Measurements from ENCODE around the gene PCED1B.

PCED1B gene

DNA sequence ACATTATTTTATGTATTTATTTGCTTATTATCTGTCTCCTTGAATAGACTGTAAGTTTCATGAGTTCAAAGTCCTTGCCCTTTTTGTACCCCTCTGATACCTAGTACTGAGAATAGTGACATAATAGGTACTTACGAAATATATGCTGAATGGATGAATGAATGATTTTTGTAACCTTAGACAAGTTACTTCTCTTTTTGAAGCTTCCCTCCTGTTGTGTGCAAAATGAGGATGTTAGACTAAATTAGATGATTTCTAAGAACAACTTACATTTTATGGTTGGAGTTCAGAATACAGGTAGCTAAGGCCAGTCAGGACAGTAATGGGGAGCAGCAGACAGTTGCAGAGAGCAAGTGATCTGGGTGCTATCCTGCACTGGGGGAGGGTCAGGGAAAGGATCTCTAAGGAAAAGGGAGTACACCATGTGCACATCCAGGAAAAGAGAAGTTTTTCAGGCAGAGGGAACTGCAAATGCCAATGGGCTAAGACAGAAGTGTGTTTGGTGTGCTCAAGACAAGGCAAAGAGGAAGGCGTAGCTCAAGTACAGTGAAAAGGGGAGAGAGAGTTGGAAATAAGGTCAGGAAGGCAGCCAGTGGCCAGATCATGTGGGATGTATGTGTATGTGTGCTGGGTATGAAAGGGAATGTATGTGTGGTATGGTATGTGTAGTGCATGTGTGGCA is 59.7 kb downstream of the PCED1B start:
- no peak for TF ChIP-seq TOX (CRISPR knock-in tag; IDR thresholded peaks at IDR 0.05; ENCODE audit: borderline replicate concordance)
- no peak for TF ChIP-seq CSDC2 (CRISPR knock-in tag; IDR thresholded peaks at IDR 0.05)
- no peak for TF ChIP-seq ISL1 (CRISPR knock-in tag; IDR thresholded peaks at IDR 0.05)
- TF ChIP-seq ZNF70 (CRISPR knock-in tag; IDR thresholded peaks at IDR 0.05) = no peak
- TF ChIP-seq ZC3H10 (CRISPR knock-in tag; IDR thresholded peaks at IDR 0.05) = no peak
- no peak for TF ChIP-seq TSHZ2 (CRISPR knock-in tag; IDR thresholded peaks at IDR 0.05)
- TF ChIP-seq BACH2 (CRISPR knock-in tag; IDR thresholded peaks at IDR 0.05; ENCODE audit: borderline replicate concordance) = no peak
- TF ChIP-seq PPARA (CRISPR knock-in tag; IDR thresholded peaks at IDR 0.05; ENCODE audit: borderline replicate concordance) = no peak
- TF ChIP-seq CREB5 (CRISPR knock-in tag; IDR thresholded peaks at IDR 0.05; ENCODE audit: low read depth) = no peak
- no peak for TF ChIP-seq OSR1 (CRISPR knock-in tag; IDR thresholded peaks at IDR 0.05)
- TF ChIP-seq, protein P1, sequence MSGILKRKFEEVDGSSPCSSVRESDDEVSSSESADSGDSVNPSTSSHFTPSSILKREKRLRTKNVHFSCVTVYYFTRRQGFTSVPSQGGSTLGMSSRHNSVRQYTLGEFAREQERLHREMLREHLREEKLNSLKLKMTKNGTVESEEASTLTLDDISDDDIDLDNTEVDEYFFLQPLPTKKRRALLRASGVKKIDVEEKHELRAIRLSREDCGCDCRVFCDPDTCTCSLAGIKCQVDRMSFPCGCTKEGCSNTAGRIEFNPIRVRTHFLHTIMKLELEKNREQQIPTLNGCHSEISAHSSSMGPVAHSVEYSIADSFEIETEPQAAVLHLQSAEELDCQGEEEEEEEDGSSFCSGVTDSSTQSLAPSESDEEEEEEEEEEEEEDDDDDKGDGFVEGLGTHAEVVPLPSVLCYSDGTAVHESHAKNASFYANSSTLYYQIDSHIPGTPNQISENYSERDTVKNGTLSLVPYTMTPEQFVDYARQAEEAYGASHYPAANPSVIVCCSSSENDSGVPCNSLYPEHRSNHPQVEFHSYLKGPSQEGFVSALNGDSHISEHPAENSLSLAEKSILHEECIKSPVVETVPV (CRISPR knock-in tag; IDR thresholded peaks at IDR 0.05) = no peak
- no peak for TF ChIP-seq ARNTL (CRISPR knock-in tag; IDR thresholded peaks at IDR 0.05; ENCODE audit: borderline replicate concordance, low read depth)
- TF ChIP-seq RARB (CRISPR knock-in tag; IDR thresholded peaks at IDR 0.05) = no peak
- no peak for TF ChIP-seq ESRRG (CRISPR knock-in tag; IDR thresholded peaks at IDR 0.05)
- TF ChIP-seq ZFP30 (CRISPR knock-in tag; IDR thresholded peaks at IDR 0.05) = no peak
- no peak for ATAC-seq

- TF ChIP-seq, protein P1 (CRISPR knock-in tag; IDR thresholded peaks at IDR 0.05) = no peak
- ATAC-seq = no peak
These were observed 62.0 kb downstream of the PCED1B start for GRCh38 chr12:47141459-47141858.

DNA sequence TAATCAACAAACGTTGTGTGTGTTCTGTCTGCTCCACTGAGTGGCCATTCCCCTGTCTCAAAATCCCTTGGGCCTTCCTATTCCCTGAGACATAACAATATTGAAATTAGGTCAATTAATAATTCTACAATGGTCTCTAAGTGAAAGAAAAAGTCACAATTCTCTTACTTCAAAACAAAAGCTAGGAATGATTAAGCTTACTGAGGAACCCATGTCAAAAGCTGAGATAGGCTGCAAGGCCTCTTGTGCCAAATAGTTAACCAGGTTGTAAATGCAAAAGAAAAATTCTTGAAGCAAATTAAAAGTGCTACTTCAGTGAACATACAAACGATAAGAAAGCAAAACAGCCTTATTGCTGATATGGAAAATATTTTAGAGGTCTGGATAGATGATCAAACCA is 65.3 kb downstream of the PCED1B start:
- ATAC-seq = no peak
- no peak for TF ChIP-seq ISL1 (CRISPR knock-in tag; IDR thresholded peaks at IDR 0.05)
- TF ChIP-seq OSR1 (CRISPR knock-in tag; IDR thresholded peaks at IDR 0.05) = no peak
- no peak for TF ChIP-seq TSHZ2 (CRISPR knock-in tag; IDR thresholded peaks at IDR 0.05)
- TF ChIP-seq ESRRG (CRISPR knock-in tag; IDR thresholded peaks at IDR 0.05) = no peak

DNA sequence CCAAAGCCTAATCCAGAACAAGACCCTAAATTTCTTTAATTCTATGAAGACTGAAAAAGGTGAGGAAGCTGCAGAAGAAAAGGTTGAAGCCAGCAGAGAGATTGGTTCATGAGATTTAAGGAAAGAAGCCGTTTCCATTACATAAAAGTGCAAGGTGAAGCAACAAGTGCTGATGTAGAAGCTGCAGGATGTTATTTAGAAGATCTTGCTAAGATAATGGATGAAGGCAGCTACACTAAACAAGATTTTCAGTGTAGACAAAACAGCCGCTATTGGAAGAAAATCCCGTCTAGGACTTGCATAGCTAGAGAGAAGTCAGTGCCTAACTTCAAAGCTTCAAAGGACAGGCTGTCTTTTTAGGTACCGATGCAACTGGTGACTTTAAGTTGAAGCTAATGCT is 65.8 kb downstream of the PCED1B start:
- no peak for ATAC-seq
- TF ChIP-seq RARB (CRISPR knock-in tag; IDR thresholded peaks at IDR 0.05) = no peak
- no peak for TF ChIP-seq OSR1 (CRISPR knock-in tag; IDR thresholded peaks at IDR 0.05)
- TF ChIP-seq ZFP30 (CRISPR knock-in tag; IDR thresholded peaks at IDR 0.05) = no peak
- no peak for TF ChIP-seq TOX (CRISPR knock-in tag; IDR thresholded peaks at IDR 0.05; ENCODE audit: borderline replicate concordance)
- TF ChIP-seq TSHZ2 (CRISPR knock-in tag; IDR thresholded peaks at IDR 0.05) = no peak
- no peak for TF ChIP-seq ZNF70 (CRISPR knock-in tag; IDR thresholded peaks at IDR 0.05)
- no peak for TF ChIP-seq ZNF8 (CRISPR knock-in tag; IDR thresholded peaks at IDR 0.05)
- no peak for TF ChIP-seq BACH2 (CRISPR knock-in tag; IDR thresholded peaks at IDR 0.05; ENCODE audit: borderline replicate concordance)
- no peak for TF ChIP-seq CSDC2 (CRISPR knock-in tag; IDR thresholded peaks at IDR 0.05)
- no peak for TF ChIP-seq PPARA (CRISPR knock-in tag; IDR thresholded peaks at IDR 0.05; ENCODE audit: borderline replicate concordance)
- no peak for TF ChIP-seq ISL1 (CRISPR knock-in tag; IDR thresholded peaks at IDR 0.05)
- TF ChIP-seq ZC3H10 (CRISPR knock-in tag; IDR thresholded peaks at IDR 0.05) = no peak
- TF ChIP-seq, protein P2, sequence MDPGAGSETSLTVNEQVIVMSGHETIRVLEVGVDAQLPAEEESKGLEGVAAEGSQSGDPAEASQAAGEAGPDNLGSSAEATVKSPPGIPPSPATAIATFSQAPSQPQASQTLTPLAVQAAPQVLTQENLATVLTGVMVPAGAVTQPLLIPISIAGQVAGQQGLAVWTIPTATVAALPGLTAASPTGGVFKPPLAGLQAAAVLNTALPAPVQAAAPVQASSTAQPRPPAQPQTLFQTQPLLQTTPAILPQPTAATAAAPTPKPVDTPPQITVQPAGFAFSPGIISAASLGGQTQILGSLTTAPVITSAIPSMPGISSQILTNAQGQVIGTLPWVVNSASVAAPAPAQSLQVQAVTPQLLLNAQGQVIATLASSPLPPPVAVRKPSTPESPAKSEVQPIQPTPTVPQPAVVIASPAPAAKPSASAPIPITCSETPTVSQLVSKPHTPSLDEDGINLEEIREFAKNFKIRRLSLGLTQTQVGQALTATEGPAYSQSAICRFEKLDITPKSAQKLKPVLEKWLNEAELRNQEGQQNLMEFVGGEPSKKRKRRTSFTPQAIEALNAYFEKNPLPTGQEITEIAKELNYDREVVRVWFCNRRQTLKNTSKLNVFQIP (CRISPR knock-in tag; IDR thresholded peaks at IDR 0.05; ENCODE audit: borderline replicate concordance, low read depth) = no peak
- TF ChIP-seq ESRRG (CRISPR knock-in tag; IDR thresholded peaks at IDR 0.05) = no peak
